SHP77 treated with DMSO at 0.1 percent for 48 hours (cell line): Measurements from ENCODE around the gene RHBDD2.
A peak's percentile ranks its signal among the peaks of the same experiment; 100 is the strongest.
"Not testable (repeated sequence)": the region's sequence is repeated elsewhere in the genome, so short reads cannot be mapped to it uniquely, and the experiment has no call there.

Experiments
- DNase-seq: peaks from one replicate; lab custom pipeline; 2025; lab: John Stamatoyannopoulos, UW

The RHBDD2 gene

GRCh38 chr7:75866489-75867389 lies 12.1 kb upstream of the RHBDD2 start:
- DNase-seq = peak; percentile 53

- peak; percentile 41 for DNase-seq
Measured at GRCh38 chr7:75867390-75867717, 11.5 kb upstream of the RHBDD2 start.

GRCh38 chr7:75868153-75868552 lies 10.7 kb upstream of the RHBDD2 start:
- DNase-seq = no peak

GRCh38 chr7:75869776-75870379 lies 9.0 kb upstream of the RHBDD2 start:
- DNase-seq = no peak

- no peak for DNase-seq
Measured at GRCh38 chr7:75870557-75871161, 8.2 kb upstream of the RHBDD2 start.

- DNase-seq = no peak
Measured at GRCh38 chr7:75872073-75872782, 6.6 kb upstream of the RHBDD2 start.

- DNase-seq = not testable (repeated sequence)
Measured at GRCh38 chr7:75874180-75874579, 4.7 kb upstream of the RHBDD2 start.

GRCh38 chr7:75875113-75876080 lies 3.4 kb upstream of the RHBDD2 start:
- no peak for DNase-seq

- DNase-seq = no peak
Measured at GRCh38 chr7:75876126-75876881, 2.5 kb upstream of the RHBDD2 start.

GRCh38 chr7:75878312-75878768 lies 494 bp upstream of the RHBDD2 start:
- DNase-seq = no peak

GRCh38 chr7:75879771-75880184 lies 944 bp downstream of the RHBDD2 start:
- DNase-seq = no peak

GRCh38 chr7:75880242-75880641 lies 1.4 kb downstream of the RHBDD2 start:
- no peak for DNase-seq

- DNase-seq = no peak
Measured at GRCh38 chr7:75881436-75882095, 2.7 kb downstream of the RHBDD2 start.

GRCh38 chr7:75883265-75883824 lies 4.5 kb downstream of the RHBDD2 start:
- DNase-seq = not testable (repeated sequence)

GRCh38 chr7:75884476-75884875 lies 5.6 kb downstream of the RHBDD2 start:
- no peak for DNase-seq

GRCh38 chr7:75885036-75885435 lies 6.2 kb downstream of the RHBDD2 start:
- DNase-seq = no peak

GRCh38 chr7:75887669-75888369 lies 9.0 kb downstream of the RHBDD2 start:
- no peak for DNase-seq

GRCh38 chr7:75888464-75889222 lies 9.8 kb downstream of the RHBDD2 start:
- no peak for DNase-seq
